Hepatocyte (in vitro differentiated cells): Measurements from ENCODE around the gene AMOTL1.

Experiments used
- EZH2 ChIP-seq: fragments of 200-600 bp; sonication (generic); IDR thresholded peaks from 2 replicates; pipeline ENCODE4 v1.6.1; 2016; ENCODE audit warnings: antibody characterized with exemption, mild to moderate bottlenecking, borderline replicate concordance
- TF ChIP-seq, protein P1 (sequence below): fragments of 200-600 bp; sonication (generic); IDR thresholded peaks from 2 replicates; pipeline ENCODE4 v1.5.1; 2016; ENCODE audit warnings: antibody characterized with exemption, mild to moderate bottlenecking; ENCODE audit not compliant: poor library complexity

DNA sequence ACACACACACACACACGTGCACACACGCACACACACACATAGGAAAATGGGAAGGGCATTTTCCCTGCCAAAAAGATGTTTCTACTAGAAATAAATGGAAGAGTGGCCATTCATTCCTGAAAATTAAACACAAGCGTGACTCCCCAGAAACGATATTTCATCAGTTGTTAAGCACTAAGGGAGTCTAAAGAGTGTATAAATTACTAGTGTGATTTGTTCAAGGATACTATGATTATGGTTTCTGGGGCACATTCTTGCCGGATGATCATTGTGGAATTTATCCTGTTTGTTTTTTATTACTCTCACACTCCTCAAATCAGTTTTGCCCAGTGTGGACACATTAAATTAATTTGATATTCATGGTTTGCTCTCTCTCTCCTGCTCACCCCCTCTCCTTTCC lies 16.4 kb upstream of the AMOTL1 start:
- TF ChIP-seq, protein P1, sequence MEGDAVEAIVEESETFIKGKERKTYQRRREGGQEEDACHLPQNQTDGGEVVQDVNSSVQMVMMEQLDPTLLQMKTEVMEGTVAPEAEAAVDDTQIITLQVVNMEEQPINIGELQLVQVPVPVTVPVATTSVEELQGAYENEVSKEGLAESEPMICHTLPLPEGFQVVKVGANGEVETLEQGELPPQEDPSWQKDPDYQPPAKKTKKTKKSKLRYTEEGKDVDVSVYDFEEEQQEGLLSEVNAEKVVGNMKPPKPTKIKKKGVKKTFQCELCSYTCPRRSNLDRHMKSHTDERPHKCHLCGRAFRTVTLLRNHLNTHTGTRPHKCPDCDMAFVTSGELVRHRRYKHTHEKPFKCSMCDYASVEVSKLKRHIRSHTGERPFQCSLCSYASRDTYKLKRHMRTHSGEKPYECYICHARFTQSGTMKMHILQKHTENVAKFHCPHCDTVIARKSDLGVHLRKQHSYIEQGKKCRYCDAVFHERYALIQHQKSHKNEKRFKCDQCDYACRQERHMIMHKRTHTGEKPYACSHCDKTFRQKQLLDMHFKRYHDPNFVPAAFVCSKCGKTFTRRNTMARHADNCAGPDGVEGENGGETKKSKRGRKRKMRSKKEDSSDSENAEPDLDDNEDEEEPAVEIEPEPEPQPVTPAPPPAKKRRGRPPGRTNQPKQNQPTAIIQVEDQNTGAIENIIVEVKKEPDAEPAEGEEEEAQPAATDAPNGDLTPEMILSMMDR = no peak
- TF ChIP-seq EZH2 = no peak
